HEK293 (cell line): ENCODE measurements around the gene KRT40.

Experiments used
- SP7 ChIP-seq: fragments of 450-650 bp; formaldehyde crosslinking; IDR thresholded peaks from 2 replicates; pipeline ENCODE4 v1.5.1; 2016; ENCODE audit warnings: missing biosample characterization, missing genetic modification characterization
- ZFP37 ChIP-seq: fragments of 450-650 bp; formaldehyde crosslinking; IDR thresholded peaks from 2 replicates; pipeline ENCODE4 v1.5.1; 2016; ENCODE audit warnings: missing biosample characterization, missing genetic modification characterization
- ZNF221 ChIP-seq: fragments of 450-650 bp; formaldehyde crosslinking; IDR thresholded peaks from 2 replicates; pipeline ENCODE4 v1.5.1; 2017; ENCODE audit warnings: missing biosample characterization, missing genetic modification characterization, borderline replicate concordance
- ZNF561 ChIP-seq: fragments of 450-650 bp; IDR thresholded peaks from 2 replicates; pipeline ENCODE4 v1.5.1; 2018; ENCODE audit warnings: missing biosample characterization, missing genetic modification characterization, borderline replicate concordance
- ZNF626 ChIP-seq: fragments of 450-650 bp; sonication (Bioruptor Pico); formaldehyde crosslinking; IDR thresholded peaks from 2 replicates; pipeline ENCODE4 v1.5.1; 2018; ENCODE audit warnings: missing biosample characterization, missing genetic modification characterization, inconsistent platforms

GRCh38 chr17:40980117-40980516, 4.0 kb downstream of the KRT40 start:
- TF ChIP-seq ZNF221 (tag by site-specific recombination) (no peak), ZNF626 (tag by site-specific recombination) (no peak), ZFP37 (tag by site-specific recombination) (no peak), SP7 (tag by site-specific recombination) (no peak), ZNF561 (tag by site-specific recombination) (no peak)
